GM12874 (cell line): ENCODE measurements around the gene NEUROD2.

Experiments used
- TF ChIP-seq, protein P1 (sequence below): IDR thresholded peaks from 2 replicates; pipeline ENCODE4 v1.5.1; 2011; ENCODE audit warnings: low read depth, mild to moderate bottlenecking, control low read depth, low read length, moderate library complexity; ENCODE audit not compliant: insufficient read depth

NEUROD2 gene

DNA sequence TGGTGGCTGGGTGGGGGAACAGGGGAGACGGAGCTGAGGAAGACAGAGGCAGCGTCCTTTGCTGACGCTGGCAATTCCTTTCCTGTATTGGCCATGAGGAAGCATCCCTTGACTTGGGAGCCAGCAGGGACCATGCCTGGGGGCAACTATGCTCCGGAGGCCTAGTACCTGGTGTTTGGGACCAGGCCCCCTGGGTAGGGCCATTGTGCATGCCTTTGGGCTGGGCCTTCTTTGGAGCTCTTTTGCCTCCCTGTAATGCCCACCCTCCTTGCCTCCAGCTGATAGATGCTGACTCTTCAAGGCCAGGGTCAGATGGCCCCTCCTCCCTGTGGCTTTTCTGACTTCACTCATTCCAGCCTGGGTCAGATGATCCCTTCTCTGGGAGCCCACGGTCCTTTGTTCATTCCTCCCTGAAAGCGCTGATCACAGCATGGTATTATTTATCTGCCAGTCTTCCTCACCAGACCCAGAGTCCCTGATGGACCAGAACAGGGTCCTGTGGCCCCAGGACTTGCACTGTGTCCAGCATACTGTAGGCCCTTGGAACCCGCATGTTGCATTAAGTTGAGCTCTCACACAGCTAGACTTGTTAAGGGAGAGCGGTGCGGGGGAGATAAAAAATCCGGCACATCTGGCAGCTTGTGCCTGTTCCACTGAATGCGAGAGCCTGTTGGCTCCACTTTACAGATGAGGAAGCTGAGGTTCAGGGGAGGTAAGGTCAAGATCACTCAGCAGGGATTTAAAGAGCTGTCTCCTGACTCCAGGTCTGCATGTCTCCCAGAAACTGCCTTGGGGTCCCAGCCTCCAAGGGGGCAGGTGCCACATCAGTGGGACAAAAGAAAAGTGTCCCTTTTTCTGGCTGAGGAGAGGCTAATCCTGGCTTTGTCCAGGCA is 32.1 kb upstream of the NEUROD2 start:
- TF ChIP-seq, protein P1, sequence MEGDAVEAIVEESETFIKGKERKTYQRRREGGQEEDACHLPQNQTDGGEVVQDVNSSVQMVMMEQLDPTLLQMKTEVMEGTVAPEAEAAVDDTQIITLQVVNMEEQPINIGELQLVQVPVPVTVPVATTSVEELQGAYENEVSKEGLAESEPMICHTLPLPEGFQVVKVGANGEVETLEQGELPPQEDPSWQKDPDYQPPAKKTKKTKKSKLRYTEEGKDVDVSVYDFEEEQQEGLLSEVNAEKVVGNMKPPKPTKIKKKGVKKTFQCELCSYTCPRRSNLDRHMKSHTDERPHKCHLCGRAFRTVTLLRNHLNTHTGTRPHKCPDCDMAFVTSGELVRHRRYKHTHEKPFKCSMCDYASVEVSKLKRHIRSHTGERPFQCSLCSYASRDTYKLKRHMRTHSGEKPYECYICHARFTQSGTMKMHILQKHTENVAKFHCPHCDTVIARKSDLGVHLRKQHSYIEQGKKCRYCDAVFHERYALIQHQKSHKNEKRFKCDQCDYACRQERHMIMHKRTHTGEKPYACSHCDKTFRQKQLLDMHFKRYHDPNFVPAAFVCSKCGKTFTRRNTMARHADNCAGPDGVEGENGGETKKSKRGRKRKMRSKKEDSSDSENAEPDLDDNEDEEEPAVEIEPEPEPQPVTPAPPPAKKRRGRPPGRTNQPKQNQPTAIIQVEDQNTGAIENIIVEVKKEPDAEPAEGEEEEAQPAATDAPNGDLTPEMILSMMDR: no peak

DNA sequence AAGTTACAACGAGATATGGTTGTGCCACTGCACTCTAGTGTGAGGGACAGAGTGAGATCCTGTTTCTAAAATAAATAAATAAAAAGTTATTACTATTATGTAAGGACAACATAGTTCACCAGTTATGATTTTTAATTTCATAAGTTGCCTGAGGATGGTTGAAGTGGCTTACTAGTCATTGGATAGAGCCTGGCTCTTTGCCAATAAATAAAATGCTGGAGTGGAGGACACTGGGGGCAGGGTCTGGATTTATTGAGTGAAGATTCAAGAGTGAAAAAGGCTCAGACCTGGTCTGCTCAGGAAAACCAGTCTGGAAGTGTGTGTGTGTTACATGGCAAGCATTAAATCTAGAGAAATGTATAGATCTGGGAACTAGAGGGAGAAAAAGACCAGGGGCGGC is 31.3 kb upstream of the NEUROD2 start:
- TF ChIP-seq, protein P1: no peak

DNA sequence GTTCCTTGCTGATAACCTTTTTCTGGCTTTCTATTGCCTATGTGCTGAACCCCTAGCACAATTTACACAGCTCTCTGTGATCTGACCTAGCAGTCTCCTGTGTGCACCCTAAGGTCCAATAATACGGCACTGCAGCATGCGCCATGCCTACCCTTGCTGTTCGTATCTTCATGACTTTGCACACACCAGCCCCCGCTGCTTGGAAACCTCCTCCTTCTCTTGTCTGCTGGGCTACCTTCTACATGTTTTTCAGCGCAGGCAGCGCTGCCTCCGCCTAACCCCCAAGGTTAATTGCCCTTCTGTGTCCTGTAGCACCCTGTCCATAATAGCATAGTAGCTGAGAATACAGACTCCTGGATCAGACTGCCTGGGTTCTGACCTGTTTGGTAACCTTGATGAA is 30.6 kb upstream of the NEUROD2 start:
- TF ChIP-seq, protein P1: no peak

DNA sequence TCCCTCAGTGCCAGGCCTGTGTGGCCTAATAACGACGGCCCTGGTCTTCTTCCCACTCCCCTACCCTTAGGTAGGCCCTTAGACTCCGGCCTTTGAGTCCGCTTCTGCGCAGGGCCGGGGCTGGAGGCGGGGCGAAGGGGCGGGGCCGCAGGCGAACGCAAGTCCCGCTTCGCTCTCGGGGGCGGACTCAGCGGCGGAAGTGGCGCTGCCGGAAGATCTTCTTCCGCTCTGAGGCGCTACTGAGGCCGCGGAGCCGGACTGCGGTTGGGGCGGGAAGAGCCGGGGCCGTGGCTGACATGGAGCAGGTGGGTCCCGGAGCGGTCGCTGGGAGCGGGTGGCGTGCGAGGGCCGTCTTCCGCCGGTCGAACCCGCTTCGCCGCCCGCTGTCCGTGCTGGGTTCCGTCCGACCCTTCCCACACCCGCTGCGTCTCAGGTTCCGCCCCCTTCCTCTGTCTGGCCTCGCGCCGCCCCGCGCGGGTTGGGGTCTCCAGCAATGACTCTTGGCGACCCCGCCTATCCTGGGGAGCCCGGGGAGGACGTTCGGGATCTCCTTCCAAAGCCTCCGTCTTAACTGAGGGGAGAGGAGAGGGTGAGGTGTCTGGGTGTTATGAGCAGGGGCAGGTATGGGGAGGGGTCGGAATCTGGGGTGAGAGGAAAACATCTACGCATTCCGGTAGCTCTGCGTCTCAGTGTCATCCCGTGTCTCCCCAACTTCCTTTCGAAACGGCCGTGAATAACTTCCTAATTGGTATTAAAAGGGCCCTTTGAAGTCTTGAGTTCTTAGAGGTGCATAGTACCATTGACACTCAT is 29.4 kb upstream of the NEUROD2 start, which contains the start of gene STARD3:
Gene STARD3, plus strand, starts transcription at position 218 of the 810 bp plus-strand sequence. CDS start 16,388 bp downstream, outside the sequence.
- TF ChIP-seq, protein P1: no peak

DNA sequence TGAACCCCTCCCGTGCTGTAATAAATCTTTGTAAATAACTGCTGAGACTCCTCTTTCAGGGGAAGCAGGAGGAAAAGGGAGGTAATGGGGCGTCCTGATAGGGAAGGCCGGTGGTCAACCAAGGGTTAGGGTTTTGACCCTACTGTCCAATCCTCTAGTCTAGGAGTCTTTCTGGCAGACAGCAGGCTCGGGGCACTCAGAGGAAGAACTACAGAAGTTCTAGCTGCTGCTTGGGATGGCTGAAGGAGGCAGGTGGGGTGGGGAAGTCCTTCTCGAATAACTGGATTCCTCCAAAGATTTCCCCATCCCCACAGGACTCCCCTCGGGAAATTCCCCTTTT is 28.8 kb upstream of the NEUROD2 start:
- TF ChIP-seq, protein P1: no peak

DNA sequence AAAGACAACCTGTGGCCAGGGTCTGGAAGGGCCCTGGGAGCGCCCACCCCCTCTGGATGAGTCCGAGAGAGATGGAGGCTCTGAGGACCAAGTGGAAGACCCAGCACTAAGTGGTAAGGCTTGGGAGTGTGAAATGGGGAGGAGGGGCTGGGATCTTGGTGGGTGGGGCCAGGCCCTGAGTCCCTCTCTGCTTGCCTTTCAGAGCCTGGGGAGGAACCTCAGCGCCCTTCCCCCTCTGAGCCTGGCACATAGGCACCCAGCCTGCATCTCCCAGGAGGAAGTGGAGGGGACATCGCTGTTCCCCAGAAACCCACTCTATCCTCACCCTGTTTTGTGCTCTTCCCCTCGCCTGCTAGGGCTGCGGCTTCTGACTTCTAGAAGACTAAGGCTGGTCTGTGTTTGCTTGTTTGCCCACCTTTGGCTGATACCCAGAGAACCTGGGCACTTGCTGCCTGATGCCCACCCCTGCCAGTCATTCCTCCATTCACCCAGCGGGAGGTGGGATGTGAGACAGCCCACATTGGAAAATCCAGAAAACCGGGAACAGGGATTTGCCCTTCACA is 28.0 kb upstream of the NEUROD2 start:
- TF ChIP-seq, protein P1: no peak

DNA sequence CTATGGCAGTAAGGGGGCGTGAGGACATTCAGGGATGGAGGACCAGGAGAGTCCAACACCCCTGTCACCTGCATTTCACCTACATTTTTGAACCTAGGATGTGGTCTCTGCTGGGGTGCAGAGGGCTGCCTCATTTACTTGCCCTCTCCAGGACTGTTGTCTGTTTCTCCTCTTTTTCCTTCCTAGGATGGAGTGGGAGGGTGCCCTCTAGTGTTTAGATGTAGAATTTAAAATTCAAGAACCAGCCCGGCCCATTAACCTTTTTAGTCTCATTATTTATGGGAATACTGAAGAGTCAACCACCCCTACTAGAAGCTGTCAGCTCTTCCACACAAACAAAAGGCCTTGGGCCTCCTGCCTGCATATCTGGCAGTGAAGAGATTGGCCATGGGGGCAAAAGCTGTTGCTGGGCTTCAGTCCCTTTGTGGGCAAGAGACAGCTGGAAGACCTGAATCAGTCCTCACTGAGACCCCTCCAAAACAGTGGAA is 26.7 kb upstream of the NEUROD2 start:
- TF ChIP-seq, protein P1: peak; percentile 57; the same call in 1 of the 2 replicates
